Hematopoietic multipotent progenitor cell (in vitro differentiated cells): ENCODE data around the gene LSM10. TPM values are rescaled to one million over a fixed set of nuclear protein-coding genes. Genes with fewer than 3 reads are reported as not detected.
A peak's percentile ranks its signal among the peaks of the same experiment; 100 is the strongest.

Source experiments
- DNase-seq, 3 donors: peaks; one replicate each; pipeline ENCODE4 v3.0.0-alpha.2; 2011 to 2015; ENCODE audit warnings: low read depth in 2 of 3, low spot score in 2 of 3
- total RNA-seq: library from RNA; depleted of rRNA; stranded (reverse); fragments of >200 nt; gene quantifications from one replicate; pipeline ENCODE4 v1.2.3, GENCODE V29; 2012

Gene LSM10
- total RNA-seq, 1 donor, result 16.7 TPM

- peak; percentile 90 to 100 (median 99) for DNase-seq
These were observed 12.1 kb downstream of the LSM10 start, which contains the start of gene STK40 for GRCh38 chr1:36385410-36386264. TSS of gene STK40 (minus strand) at chr1:36385924. CDS start at chr1:36361332, 24,592 bp downstream.

- peak in 2 of 3 donors; percentile 58 to 66 for DNase-seq
These were observed 12.9 kb downstream of the LSM10 start for GRCh38 chr1:36384542-36385409.

DNA sequence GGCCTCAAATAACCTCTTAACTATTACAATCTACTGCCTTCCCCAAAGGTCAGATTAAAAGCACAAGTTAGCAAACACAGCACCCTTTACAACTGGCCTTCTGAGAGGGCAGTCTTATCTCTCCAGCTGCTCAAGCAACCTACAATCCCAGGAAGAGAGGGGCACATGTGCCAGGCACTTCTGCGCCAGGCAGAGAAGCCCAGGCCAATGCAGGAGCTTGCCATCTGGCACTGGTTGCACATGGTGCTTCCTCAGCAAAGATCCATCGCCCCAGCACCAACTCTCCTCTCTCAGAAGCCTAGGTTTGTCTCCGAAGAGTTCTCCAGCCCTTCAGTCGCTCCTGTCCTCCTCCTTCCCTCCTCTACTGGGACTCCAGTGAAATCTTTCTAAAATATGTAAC lies 14.5 kb downstream of the LSM10 start:
- DNase-seq, result no peak

DNA sequence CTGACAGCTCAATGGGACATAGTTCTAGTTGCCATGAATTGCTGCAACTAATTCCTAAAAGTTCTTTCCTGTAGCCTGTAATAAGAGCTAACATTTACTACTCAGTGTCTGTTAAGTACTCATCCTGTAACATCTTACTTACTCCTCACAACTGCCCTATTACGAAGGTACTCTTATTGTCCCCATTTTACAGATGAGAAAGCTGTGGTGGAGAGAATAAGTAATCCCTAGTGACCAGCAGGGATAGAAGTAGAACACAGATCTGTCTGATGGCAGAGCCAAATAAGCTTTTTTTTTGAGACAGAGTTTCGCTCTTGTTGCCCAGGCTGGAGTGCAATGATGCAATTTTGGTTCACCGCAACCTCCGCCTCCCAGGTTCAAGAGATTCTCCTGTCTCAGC lies 15.0 kb downstream of the LSM10 start:
- DNase-seq, result no peak

DNA sequence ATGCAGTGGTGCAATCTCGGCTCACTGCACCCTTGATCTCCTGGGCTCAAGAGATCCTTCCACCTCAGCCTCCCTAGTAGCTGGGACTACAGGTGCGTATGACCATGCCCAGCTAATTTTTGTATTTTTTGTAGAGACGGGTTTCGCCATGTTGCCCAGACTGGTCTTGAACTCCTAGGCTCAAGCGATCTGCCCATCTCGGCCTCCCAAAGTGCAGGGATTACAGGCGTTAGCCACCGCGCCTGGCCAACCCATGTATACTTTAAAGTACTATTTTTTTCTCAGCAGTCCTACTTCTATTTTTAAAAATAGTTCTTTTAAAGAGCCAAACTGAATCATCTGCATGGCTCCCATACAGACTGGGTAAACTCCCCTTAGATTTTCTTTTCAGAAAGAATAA lies 15.5 kb downstream of the LSM10 start:
- DNase-seq, result no peak

DNA sequence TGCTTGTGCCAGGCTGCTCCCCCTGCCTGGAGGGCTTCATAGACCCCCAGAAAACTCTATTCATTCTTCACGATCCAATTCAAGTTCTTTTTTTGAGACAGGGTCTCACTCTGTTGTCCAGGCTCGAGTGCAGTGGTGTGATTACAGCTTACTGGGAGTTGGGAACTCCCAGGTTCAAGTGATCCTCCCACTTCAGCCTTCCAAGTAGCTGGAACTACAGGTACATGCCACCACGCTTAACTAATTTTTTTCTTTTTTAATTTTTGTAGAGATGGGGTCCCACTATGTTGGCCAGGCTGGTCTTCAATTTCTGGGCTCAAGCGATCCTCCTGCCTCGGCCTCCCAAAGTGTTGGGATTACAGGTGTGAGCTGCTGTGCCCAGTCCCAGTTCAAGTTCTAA lies 16.3 kb downstream of the LSM10 start:
- DNase-seq, result no peak

- no peak for DNase-seq
These were observed 16.9 kb downstream of the LSM10 start for GRCh38 chr1:36380782-36381181.

DNA sequence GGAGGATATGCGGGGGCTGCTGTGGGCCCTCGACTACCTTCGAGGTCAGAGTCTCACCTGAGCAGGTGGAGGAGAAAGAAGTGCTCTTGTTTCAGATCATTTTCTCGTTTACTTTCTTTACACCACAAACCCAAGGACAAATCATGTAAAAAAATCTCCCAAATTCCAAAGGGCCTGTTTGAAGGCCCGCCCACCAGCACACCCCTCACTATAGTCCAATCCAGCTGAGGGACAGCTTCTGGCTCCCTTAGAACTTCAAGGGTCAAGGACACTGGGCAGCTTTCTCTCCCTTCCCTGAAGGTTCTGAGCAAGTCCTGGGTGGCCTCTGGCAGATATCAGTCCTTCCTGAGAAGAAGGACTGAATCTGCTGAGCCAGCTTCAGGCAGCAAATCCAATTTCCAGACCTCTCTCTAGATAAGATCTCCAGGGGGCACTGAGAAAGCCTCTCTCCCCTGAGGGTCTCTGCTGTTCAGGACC lies 17.5 kb downstream of the LSM10 start:
- no peak for DNase-seq

DNA sequence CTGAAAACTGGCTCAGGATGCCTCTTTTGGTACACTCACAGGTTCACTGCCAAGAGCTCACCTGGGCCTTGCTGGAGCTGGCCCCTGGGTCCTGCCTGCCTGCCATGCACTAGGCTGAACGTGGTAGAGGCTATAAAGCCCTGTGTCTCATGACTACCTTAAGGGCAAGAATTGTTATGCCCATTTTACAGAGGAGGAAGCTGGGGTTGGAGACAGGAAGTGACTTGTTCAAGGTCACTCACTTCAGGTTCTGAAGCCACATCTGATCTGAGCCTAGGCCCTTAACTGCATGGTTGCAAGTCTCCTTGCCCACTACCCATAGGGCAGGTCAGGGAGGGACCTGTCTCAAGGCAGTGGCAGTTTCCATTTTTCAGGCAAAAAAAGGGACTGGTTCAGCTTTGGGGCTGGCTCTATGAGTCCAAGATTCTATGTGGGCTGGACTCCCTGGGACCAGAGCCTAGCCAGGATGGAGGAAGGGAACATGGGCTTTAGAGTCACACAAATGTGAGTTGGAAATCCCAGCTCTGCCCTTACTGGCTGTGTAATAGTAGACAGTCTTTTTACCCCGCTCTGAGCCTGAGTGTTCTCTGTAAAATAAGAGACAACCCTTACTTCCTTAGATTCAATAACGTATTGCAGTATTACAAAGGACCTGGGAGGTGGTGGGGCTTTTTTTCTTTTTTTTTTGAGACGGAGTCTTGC lies 19.8 kb downstream of the LSM10 start:
- no peak for DNase-seq

DNA sequence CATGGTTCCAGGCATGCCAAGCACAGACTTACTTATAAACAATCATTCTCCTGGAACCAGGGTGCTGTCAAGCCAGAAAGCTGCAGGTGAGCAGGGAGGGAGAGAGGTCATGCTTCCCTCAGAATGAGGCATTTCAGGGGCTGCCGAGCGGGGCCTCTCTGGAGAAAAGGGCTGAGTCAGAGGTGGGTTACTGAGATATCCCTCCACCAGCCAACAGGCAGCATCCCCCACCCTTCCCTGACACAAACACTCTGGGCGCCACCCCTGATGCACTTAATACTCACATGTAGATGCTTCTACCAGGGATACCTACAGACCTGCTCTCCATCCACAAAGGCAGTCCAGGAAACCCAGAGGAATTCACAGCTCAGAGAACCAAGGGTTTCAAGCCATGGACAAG lies 25.1 kb downstream of the LSM10 start:
- peak in 1 of 3 donors; percentile 39 for DNase-seq

DNA sequence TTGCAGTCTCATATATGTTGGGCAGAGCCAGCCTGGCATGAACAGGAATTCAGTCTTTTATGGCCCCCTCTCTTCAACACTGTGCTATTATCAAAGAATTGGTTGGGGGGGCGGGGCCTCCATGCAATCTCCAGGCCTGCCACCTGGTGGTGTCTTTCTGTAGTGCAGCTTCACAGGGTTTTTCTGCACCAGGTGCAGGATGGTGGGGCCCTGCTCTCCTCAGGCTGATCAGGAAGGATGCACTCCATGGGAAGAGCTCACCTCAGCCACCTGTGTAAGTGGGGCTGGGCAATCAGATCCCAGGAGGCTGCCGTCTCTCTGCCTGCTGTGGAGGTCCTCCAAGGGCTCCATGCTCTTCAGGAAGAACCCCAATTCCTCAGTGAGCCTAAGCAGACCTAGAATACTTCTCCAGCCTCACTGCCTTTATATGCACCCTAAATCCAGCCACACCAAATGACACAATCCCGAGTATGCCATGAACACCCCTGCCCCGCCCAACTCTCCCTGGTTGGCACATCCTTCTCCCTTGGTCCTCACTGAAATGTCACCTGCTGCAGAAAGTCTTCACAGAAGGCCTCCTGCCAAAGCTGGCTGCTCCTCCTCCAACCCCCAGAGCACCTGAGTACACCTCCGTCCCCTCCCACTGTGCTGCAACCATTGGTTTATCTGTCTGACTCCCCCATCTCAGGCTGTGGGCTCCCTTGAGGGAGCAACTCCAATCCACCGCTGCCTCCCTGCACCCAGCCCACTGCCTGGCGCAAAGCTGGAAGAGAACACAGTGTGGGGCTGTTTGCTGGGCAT lies 28.4 kb downstream of the LSM10 start:
- DNase-seq, result peak; percentile 69 to 90 (median 84)

GRCh38 chr1:36367798-36368197 lies 29.9 kb downstream of the LSM10 start:
- no peak for DNase-seq

- peak in 1 of 3 donors; percentile 35 for DNase-seq
These were observed 30.6 kb downstream of the LSM10 start for GRCh38 chr1:36367066-36367465.

- DNase-seq, result peak in 2 of 3 donors; percentile 91 to 94
These were observed 31.5 kb downstream of the LSM10 start for GRCh38 chr1:36366091-36366661.

- DNase-seq, result peak in 1 of 3 donors; percentile 40
These were observed 32.3 kb downstream of the LSM10 start for GRCh38 chr1:36365381-36365780.

DNA sequence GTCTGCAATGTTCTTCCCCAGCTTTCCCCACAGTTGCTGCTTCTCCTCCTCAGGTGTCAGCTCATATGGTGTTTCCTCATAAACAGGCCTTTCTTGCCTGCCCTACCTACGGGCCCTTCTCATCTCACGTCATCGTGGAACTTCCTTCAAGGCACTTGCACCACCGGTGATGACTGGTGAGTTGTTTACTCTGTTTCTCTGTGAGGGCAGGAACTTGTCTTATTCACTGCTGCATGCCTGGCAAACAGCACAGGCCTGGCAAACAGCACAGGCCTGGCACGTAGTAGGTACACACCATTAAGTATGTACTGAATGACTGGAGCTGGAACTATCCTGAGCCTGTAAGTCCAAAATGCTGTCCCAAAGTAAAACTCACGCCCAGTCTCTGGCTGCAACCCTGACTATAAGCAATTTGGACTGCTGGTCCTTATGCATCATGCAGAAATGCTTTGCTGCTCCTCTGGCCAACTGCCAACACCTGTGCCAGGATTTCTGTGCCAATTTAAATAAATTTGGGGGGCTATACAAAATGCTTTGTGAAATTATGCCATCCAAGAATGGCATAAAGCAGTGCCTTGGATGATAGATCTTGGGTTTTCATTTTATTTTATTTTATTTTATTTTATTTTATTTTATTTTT lies 37.7 kb downstream of the LSM10 start:
- DNase-seq, result no peak

- DNase-seq, result peak in 1 of 3 donors; percentile 20
These were observed 38.3 kb downstream of the LSM10 start for GRCh38 chr1:36359383-36359782.

- no peak for DNase-seq
These were observed 39.1 kb downstream of the LSM10 start for GRCh38 chr1:36358514-36359084.

DNA sequence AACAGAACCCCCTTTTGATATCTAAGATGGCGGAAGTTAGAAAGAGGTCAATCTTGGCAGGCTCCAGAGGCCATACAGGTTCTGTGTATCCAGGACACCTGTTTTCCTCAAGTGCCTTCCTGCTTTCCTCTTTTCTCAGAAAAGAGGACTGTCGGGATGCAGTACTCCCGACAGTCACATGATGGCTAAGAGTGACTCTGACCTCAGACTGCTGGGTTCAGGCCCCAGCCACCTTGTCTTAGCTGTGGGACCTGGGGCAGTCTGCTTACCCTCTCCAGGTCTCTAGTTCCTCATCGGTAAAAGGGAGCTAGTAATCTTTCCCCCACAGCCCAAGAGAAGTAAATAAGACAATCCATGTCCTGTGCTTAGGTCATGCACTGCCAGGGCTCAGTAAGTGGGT lies 41.9 kb downstream of the LSM10 start:
- no peak for DNase-seq
